ENCODE measurements around the gene AP2A2.
A peak's percentile ranks its signal among the peaks of the same experiment; 100 is the strongest.

Gene AP2A2

DNA sequence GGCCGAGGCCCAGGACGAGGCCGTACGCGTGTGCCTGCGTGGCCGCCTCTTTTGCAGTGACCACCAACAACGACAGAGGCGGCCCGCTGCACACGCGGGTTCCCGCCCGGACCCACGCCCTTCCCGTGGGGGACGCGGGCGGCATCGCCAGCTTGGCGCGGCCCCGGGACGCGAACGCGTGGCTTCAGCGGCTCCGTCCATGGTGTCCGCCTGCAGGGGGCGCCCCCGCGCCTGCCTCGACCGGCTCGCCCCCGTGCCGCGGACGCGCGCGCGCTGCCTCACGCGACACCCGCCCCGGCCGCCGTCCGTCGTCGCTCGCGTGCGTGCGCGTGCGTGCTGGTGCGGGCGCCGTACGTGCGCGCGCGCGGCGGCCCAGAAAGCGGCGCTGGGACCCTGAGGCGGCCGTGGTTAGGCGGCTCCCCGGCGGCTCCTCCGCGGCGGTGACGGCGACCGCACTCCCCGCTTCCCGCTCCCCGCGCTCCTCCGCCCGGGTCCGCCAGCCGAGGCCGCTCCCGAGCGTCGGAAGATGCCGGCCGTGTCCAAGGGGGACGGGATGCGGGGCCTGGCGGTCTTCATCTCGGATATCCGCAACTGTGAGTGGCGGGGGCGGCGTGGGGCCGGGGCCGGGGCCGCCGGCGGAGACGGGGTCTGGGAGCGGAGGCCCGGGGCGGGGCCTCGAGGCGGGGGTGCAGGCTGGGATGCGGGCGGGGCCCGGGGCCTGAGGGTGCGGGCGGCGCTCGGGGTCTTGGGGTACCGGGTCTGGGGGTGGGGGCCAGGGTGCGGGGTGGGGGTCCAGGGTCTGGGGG is at the start of gene AP2A2:
TSS of gene AP2A2 (plus strand) at position 375 of the 806 bp plus-strand sequence. CDS start at position 527, 152 bp downstream.
- DNase-seq, result peak; percentile 88 to 96

DNA sequence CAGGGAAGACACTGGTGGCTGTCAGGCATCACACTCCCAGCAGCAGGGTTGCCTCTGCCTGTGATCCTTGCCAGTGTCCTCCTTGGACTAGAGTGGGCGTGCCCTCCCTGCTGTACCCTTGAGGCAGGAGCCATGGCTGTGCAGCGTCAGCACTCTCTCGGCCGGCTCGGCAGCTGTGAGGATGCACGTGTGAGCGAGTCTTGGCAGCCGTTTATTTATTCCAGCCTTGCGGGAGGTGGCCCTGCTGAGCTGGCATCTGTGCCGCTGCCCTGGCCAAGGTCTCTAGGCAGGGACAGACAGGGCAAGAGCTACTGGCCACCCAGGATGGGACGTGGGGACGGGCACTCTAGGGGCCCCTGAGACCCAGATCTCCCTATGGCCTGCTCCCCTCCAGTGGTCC is 49.1 kb upstream of the AP2A2 start:
- DNase-seq, result no peak

DNA sequence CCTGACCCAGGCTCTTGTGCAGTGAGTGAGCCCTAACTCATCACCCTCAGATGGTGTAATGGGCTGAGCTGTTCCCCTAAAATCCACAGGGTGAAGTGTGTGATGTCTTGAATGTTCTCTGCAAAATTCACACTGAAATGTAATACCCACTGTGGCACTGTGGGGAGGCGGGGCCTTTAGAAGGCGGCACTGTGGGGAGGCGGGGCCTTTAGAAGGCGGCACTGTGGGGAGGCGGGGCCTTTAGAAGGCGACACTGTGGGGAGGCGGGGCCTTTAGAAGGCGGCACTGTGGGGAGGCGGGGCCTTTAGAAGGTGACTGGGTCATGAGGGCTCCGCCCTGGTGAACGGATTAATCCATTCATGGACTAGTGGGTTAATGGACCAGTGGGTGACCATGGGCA is 48.1 kb upstream of the AP2A2 start:
- DNase-seq, result no peak

- DNase-seq, result no peak
These were observed 45.2 kb upstream of the AP2A2 start for GRCh38 chr11:880447-880846.

- no peak for DNase-seq
These were observed 43.1 kb upstream of the AP2A2 start for GRCh38 chr11:882596-882995.

DNA sequence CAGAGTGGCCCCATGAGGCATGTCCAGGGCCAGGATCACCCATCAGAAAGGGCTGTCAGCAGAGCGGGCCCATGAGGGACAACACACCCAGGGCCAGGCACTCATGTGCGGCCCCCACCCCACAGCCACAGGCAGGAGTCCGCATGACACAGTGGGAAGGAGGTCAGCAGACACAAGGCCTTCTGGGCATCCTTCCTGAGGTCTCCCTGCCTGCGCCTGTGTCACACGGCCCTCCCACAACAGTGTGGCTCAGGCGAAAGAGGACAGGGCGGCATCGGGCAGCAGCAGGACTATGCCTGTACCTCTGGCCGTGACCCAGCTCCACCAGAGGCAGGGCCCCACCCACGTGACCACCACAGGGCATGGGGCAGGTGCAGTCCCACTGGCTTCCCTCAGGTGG is 42.1 kb upstream of the AP2A2 start:
- DNase-seq, result no peak

- no peak for DNase-seq
These were observed 41.0 kb upstream of the AP2A2 start for GRCh38 chr11:884578-885070.

DNA sequence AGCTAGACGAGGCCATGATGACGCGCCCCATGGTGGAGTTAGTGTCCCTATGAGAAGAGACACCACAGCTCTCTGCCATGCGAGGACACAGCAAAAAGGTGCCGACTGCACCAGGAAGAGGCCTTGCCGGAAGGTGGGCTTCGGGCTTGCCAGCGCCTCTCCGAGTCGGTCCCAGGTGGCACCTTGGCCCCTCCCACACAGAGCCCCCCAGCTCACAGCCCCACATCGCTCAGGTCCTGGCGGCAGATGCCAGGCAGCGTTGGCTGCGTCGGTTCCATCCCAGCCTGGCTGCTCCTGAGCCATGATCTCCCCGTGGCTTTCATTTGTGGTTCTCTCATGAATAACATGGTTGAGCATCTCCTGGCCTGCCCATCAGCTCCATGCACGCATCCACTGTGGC is 39.1 kb upstream of the AP2A2 start:
- DNase-seq, result no peak

- no peak for DNase-seq
These were observed 38.1 kb upstream of the AP2A2 start for GRCh38 chr11:887589-887988.

DNA sequence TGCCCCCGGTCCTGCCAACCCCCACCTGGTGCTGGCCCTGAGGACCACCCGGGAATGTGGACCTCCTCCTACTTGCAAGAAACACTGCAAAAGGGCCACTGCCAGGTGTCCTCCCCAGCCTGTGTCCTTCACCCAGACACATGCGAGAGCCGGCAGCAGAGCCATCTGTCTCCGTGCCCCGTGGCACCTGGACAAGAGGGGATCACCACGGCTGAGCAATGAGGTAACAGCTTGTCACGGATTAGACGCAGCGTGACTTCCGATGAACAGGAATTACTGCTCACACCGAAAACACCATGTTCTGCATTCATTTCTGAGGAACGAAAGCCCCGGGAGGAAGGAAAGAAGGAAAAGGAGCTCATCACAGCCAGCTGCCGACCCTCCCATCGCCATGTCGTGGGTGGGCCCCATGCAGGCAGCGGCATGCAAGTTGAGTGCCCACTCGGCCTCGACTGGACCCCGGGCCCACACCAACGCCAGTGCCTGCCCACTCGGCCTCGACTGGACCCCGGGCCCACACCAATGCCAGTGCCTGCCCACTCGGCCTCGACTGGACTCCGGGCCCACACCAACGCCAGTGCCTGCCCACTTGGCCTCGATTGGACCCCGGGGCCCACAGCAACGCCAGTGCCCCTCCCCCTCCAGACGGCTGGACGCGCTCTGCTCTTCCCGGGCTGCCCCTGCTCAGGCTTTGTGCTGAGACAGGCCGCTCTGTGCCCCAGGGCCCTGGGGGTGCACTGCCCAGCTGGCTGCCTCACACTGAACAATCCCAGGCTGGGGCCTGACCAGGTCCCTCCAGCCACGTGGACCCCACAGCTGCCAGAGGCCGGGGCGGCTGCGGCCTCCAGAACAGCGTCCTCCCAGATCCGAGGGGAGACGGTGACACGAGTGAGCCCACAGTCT is 37.1 kb upstream of the AP2A2 start:
- no peak for DNase-seq

DNA sequence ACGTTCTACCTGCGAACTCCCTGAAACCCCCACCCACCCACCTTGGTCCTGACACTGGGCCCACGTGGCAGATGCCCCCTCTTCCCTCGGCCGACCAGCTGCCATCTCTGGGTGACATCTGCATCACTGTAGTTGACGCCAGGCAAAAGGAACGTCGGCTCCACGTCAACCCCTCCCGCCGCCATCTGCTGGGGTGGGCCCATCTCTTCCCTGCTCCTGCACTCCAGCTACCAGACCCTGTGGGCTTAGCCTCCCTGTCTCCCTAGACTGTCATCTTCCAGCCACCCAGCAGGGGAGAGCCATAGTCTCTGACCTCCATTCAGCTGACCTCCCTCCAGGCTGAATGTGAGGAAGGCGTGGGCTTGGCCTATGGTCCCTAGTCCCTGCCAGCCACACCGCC is 36.4 kb upstream of the AP2A2 start:
- no peak for DNase-seq

- DNase-seq, result no peak
These were observed 35.8 kb upstream of the AP2A2 start for GRCh38 chr11:889687-890475.

DNA sequence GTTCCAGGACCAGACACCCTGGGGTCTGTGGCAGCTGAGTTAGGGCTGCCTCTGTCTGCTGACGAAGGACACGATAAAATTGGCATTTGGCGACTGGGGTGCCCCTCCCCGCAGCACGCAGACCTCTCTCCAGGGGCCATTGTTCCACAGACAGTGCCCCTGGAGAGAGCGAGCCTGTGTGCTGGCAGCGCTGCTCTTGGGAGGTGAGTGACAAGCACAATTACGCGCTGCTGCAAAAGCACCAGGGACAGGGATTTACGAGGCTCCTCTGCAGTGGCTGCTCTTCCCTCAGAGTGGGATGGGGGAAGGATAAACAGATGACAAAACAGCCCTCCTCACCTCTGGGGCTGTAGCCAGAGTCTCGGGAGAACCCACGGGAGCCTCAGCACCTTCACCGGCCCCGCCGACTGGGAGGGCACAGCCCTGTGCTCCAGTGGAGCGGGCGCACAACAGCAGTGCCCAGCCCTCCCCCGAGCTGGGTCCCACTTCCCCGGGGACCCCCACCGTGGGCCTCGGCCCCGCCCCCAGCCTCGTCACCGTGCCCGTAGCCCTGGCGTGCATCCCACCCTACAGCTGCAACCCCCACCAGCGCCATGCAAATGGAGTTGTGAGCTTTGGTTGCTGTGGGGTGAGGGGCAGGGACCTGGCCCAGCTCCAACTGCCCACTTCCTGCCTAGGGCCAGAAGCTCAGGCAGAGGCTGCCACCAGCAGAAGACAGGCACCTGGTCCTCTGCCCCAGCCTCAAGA is 34.7 kb upstream of the AP2A2 start:
- DNase-seq, result no peak

DNA sequence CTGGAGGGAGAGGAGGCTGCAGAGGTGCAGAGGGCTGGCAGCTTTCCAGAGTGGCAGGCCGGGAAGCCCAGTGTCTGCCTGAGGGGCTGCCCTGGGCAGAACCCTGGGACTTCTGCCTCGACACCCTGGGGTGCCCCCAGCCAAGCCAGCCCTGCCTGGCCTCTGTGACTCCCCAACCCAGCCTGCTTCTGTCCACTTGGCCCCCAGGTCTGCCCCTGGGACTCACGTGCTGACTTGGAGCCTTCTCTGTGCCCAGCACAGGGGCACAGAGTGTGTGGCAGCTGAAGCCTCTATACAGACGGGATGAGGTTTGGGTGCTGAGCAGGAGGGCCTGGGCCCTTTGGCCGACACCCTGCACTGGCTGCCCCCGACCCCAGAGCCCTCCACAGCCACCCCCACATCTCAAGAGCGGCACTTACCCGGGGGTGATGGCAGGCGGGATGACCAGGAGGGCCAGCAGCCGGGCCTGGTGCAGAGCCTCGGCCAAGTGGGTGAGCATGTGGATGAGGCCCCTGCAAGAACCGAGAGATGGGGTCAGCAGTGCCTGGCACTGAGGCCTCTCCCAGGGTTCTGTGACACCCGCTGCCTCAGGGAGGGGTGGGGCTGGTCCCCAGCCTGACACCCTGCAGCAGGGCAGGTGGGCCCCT is 32.5 kb upstream of the AP2A2 start:
- no peak for DNase-seq

GRCh38 chr11:894575-895201 is 31.0 kb upstream of the AP2A2 start:
- no peak for DNase-seq

GRCh38 chr11:895331-896110 is 30.1 kb upstream of the AP2A2 start:
- no peak for DNase-seq

DNA sequence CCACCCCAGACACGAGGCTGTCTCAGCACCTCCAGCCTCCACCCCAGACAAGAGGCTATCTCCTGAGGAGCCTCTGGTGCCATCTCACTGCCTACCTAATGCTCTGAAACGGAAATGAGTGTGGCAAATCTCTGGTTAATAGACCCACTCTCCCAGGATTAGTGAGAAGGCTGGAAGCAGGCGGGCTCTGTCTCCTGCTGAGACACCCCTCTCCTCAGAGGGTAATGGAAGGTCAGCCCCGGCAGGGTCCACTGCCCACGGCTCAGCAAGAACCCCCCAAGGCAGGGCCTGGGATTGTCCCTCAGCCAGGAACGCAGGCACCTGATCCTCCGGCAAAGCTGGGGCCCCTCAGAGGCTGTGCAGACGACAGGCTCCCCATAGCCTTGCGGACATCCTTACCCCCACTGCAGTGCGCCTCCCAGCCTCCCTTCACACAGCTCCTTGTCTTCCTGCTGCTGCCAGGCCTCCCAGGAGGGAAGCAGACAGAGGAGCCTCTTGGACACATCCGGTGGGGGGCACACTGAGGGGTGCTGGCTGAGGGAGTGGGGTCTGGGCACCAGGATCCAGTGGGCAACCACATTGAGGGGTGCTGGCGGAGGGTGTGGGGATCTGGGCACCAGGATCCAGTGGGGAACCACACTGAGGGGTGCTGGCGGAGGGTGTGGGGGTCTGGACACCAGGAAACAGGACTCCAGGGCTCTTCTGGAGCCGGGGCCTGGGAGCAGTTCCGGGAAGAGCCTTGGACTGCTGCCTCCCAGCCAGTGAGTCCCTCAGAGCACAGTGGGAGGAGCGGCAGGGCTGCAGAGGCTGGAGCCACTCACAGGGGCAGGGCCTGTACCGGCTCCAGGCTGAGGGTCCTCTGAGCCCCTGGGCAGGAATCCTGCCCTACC is 28.2 kb upstream of the AP2A2 start:
- no peak for DNase-seq

- DNase-seq, result no peak
These were observed 27.5 kb upstream of the AP2A2 start for GRCh38 chr11:898143-898511.

- no peak for DNase-seq
These were observed 27.0 kb upstream of the AP2A2 start for GRCh38 chr11:898540-899190.

Data from stimulated activated CD4-positive, alpha-beta T cell treated with anti-CD3 and anti-CD28 coated beads, Interleukin-4, amount 100 ng/mL, for 4 hours (primary cell).